GM18858 (cell line): Measurements from ENCODE around the gene PPM1F.
"Not testable (repeated sequence)": the region's sequence is repeated elsewhere in the genome, so short reads cannot be mapped to it uniquely, and the experiment has no call there.

Experiments
- ATAC-seq: cut with Tn5 transposase; IDR thresholded peaks from one replicate; pipeline ENCODE4 v1.9.1; 2021; ENCODE audit not compliant: unreplicated experiment

Gene PPM1F

DNA sequence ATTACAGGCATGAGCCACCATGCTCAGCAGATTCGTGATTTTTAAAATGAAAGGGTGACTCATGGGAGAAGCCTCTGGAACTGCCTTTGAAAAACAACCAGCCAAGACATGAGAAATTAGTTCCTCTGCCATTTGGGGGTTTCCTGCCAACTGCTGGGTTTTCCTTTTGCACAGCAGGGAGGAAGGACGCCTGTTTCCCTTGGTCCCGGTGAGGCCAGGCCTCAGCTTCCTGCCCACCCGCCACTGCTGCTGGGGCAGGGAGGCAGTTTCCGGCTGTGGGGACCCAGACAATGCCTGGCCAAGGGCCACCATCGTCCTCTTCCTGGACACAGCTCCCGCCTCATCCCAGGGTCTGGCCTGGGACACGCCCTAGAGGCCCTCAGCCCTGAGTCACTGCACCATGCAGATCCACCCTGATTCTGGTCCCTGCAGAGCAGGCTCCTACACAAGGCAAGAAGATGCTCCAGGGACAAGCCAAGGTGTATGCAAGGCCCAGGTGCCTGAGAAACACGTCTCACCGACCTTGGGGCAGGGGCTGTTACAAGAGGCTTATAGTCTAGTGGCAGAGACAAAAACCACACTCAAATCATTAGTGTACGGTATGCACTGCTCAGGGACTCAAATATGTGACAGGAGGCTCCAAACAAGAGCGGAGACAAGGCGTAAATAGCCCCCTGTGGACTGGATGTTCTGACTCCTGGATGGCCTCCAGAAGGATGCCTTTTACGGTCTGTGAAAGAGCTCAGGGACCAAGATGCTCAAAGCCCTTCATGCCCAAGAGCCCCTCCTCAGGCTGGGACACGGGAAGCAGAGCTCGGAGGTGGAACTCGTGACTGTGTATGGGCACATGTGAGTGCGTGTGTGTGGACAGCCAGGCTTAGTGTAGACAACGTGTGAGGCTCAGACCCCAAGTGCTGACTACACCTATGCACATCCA is 10.0 kb downstream of the PPM1F start:
- no peak for ATAC-seq

GRCh38 chr22:21941921-21942320 is 10.7 kb downstream of the PPM1F start:
- ATAC-seq, result no peak

- no peak for ATAC-seq
Observed at GRCh38 chr22:21940521-21940920, 12.1 kb downstream of the PPM1F start.

DNA sequence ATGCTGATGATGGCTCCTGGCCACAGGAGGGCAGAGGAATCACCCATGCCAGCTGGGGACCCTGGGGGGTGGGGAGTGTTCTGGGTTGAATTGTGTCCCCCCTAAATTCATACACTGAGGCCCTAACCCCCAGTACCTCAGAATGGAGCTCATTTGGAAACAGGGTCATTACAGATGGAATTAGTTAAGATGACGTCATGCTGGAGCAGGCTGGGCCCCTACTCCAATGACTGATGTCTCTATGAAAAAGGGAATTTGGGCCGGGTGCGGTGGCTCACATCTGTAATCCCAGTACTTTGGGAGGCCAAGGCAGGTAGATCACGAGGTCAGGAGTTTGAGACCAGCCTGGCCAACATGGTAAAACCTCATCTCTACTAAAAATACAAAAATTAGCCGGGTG is 12.7 kb downstream of the PPM1F start:
- not testable (repeated sequence) for ATAC-seq

GRCh38 chr22:21939461-21939913 is 13.2 kb downstream of the PPM1F start:
- no peak for ATAC-seq

DNA sequence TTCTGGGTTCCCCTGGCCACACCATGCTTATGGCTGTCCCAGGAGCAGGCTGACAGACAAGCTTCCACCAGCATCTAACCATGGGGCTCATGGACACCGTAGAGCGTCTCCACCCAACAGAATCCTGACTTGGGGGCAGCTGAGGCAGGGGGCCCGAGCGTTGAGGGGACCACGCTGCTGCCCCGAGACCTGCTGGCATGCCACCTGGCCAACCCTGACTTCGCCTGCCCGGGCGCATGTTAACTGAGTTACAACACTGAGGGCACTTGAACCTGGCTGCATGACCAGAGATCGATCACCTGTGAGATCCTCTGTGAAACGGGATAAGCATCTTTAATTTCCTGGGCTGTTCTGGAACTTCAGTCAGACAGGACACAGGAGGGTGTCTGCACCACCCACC is 13.7 kb downstream of the PPM1F start:
- ATAC-seq, result no peak

DNA sequence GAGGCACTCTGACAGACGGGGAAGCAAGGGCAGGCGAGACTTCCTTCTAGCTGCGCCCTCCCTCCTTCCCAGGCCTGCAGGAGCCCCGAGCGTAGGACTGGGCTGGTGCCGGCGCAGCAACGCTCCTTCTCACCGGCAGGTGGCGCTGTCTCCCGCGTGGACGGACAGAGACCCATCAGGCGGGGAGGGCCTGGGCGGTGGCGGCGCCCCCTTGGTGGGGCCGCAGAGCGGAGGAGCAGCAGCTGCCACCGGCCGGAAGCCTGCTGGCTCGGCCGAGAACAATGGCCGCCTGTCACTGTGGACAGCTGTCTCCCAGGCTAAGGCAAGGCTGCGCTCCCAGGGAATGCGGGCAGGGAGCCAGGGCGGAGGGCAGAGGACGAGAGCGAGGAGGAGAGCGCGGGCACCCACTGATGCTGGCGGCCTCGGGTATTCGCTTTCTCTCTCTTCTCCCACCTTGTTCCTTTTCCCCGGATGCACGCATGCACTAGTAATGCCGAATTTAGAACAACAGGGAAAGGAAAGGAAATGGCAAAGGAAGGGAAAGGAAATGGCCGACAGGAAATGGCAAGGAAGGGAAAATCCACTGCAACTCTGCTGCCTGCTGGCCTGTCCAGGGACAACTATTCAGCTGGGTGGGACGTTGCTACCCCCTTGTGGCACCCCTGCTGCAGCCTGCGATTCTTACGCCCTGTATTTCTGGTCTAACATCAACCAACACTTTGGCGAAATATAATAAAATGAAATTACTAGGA is 14.4 kb downstream of the PPM1F start:
- ATAC-seq, result no peak

DNA sequence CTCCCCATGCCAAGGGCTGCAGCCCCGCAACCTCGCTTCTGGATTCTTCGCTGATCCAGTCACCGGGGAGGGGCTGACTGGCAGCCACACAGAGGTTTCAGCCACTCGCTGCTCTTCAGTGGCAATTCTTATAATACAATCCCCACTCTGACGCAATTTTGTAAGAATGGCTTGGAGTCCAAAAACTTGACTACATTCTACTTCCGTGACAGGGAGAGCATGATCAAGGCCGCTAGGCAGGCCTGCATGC is 14.9 kb downstream of the PPM1F start:
- no peak for ATAC-seq

DNA sequence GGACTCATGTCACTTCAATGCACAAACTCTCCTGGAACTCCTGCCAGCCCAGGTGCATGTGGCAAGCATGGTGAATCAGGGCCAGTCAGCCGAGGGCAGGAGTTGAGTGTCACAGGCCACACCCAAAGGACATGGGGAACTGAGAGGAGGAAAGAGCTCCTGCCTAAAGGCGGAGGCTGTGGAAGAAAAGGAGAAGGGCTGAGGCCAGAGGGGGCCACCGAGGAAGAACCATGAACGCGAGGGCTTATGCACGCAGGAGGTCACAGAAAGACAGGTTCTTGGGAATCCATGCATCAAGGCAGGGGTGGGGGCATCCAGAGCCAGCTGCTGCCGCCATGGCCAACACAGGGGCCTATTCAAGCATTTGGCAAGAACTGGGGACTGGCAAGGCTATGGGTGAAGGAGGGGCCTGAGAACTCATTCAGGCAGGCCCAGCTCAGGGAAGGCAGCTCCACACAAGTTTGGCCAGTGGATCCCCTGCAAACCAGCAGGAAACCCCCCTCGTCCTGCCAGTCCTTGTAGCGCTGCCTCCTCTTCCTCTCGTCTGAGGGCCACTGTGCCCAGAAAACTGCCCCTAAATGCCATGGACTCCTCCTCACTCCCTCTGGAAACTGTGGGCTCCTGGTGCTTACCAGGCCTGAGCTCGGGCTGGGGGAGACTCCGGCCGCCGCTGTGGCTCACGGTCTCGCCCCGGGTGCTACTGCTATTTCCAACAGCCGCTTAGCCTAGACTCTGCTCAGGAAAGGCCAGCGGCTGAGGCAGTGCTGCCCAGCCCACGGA is 15.4 kb downstream of the PPM1F start:
- ATAC-seq, result no peak

GRCh38 chr22:21936151-21936775 is 16.4 kb downstream of the PPM1F start:
- no peak for ATAC-seq

GRCh38 chr22:21933910-21934309 is 18.7 kb downstream of the PPM1F start:
- ATAC-seq, result no peak

- no peak for ATAC-seq
Observed at GRCh38 chr22:21933413-21933812, 19.2 kb downstream of the PPM1F start.

GRCh38 chr22:21932347-21932746 is 20.3 kb downstream of the PPM1F start:
- no peak for ATAC-seq

DNA sequence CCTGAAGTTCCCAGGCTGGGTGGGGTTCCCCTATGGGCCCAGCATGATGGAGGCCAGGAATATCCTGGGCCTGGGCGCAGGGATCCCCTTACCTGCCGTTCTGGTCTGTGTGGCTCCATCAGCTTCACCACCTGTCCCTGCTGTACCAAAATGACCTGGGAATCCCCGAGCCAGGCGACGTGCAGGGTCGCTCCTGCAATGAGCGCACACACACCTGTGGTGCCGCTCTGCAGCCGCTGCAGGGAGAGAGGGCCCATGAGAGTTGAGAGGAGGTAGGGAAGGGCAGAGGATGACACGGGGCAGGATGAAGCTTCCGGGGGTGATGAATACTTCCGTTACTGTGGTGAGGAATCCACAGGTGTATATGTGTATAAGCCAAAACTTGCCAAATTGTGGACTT is 21.6 kb downstream of the PPM1F start:
- no peak for ATAC-seq

- ATAC-seq, result no peak
Observed at GRCh38 chr22:21929253-21929652, 23.4 kb downstream of the PPM1F start.

- no peak for ATAC-seq
Observed at GRCh38 chr22:21928048-21928447, 24.6 kb downstream of the PPM1F start.

DNA sequence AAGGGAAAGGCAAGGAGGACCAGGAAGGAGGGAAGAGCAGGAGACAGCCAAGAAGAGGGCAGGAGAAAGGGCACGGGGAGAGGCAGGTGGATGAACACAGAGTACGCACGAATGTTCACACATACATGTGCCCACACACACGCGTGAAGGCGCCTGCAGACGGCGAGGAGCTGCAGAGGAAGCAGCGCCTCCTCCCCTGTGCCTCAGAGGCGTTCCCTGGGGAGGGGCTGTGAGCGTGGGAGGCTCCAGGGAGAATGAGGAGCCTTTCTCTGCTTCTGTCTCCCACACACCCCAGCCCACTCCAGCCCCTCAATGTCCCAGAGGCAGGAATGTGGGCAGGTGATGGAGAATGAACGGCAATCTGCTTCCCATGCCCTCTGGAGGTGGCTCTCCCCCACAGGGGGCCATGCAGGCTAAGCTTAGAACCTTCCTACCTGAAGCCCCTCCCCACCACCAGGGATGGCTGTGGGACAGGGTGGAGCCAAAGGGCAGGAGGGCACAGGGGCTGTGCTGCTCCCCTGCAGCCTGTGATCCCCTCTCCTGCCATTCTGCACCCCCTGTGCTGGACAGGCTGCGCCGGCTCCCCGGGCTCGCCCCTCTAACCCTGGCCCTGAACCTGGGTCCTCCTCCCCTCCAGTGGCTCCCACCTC is 25.3 kb downstream of the PPM1F start:
- ATAC-seq, result no peak

- no peak for ATAC-seq
Observed at GRCh38 chr22:21926728-21927127, 25.9 kb downstream of the PPM1F start.

GRCh38 chr22:21923163-21923561 is 29.5 kb downstream of the PPM1F start:
- ATAC-seq, result no peak

DNA sequence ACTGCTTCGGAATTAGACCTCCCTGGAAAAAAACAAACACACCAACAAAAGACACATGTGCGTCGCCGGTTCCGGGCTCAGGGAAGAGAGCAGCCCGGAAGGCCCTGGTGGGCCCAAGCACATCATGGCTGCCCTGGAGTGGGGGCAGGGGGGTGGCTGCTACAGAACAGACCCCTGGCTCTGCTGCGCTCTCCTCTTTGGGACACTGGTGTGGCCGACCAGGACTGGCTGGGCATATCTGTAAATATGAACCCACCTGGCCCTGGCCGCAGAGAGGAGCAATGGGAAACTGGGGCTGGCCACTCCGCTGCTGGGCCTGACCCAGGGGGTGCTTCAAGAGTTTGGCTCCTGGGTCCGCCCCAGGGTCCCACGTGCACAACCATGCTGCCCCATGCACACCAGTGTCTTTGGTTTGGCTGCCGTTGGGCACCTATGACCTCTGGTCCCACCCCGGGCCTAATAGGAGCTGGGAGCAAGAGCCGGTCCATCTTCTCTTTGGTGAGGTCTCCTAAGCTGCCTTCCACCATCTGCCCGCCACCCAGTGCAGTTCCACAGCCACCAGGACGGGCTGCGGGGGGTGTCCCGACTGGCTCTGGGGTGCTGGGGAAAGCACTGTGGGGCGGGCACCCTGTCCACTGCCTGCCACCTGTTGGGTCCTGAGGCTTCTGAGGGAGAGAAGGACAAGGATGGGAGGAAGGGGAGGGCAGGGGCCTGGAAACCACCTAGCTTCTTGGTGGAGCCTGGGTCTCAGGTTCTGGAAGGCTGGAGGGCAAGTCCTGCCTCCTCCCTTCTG is 30.1 kb downstream of the PPM1F start:
- ATAC-seq, result no peak
